NCI-H1048 (cell line): ENCODE results near the gene TTI1.

Experiments
- DNase-seq: peaks from one replicate; lab custom pipeline; 2025; lab: John Stamatoyannopoulos, UW

TTI1 gene

DNA sequence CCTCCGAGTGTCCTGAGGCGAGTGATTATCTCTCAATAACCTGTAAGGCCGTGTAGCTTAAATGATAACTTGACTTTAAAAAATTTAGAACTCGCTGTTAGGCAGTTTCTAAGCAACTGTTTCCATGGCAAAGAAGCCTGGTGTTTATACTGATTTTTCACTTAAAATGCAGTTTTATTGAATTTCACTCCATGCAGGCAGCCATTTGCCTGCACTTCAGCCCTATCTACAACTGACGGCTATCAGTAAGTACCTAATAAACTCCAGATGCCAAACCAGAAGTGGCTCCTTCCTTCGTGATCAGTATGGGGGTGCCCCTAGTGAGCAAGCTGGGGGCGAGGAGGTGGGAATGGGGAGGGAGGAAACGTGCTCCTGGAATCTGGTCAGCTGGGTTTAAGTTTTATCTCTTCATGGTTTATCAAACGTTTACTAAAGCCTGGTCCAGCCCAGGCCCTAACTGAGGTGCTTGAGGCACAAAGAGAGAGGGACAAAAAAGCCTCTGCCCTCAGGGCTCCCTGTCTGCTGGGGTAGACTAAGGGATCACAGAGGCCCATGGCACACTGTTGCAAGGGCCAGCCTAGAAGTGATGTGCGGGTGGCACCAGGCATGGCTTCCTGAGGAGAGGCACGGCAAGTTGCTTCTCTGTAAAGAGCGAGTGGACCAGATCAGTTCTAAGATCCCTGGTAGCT, 45.5 kb downstream of the TTI1 start:
- DNase-seq, result no peak

DNA sequence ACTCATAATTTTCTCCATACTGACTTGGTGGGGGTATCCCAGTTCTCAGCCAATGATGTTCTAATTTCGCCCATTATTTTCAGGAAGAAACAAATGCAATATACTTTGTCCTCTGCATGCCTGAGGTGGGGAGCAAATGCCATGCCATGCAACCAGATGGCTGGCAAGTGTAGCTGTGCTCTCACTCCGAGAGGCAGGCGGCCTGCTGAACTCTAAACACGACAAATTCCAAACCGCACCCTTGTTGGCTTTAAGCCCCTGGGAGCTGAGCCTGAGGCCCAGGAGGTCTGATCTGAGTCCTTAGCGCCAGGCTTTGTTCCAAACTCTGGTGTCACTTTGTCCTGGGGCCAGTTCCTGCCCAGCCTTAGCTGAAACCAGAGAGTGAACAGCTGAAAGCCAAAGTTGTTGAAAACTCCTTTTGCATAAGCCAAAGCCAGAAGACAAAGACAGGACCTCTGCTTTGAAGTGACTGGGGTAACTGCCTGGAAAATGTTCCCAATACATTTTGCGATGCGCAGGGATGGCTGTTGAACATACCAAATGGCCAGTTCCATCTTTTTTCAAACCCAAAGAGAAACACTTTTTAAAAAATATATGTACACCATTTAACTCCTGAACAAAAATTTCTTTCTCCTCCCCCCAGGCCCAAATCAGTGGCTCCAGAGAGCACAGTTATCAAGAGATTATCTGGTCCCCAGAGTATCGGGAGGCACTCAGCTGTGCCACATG, 46.2 kb downstream of the TTI1 start:
- DNase-seq, result no peak

- no peak for DNase-seq
Measured at GRCh38 chr20:37986044-37986858, 47.0 kb downstream of the TTI1 start.

- DNase-seq, result no peak
Measured at GRCh38 chr20:37984018-37984785, 49.1 kb downstream of the TTI1 start.

GRCh38 chr20:37983286-37983685, 50.0 kb downstream of the TTI1 start:
- no peak for DNase-seq

DNA sequence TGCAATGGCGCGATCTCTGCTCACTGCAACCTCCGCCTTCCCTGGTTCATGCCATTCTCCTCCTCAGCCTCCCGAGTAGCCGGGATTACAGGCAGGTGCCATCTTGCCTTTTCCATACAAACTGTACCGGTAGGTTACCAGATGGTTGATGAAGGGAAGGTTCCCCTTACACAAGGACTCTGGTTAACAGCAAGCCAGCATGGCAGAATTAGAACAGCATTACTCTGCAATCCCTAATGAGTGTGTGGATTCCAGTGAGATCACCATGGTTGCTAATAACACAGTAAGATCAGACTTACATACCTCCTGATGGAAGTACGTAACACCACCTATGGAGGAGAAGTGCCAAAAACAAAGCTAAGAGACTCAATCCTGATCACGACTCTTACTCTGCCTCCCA, 51.7 kb downstream of the TTI1 start:
- no peak for DNase-seq

- DNase-seq, result no peak
Measured at GRCh38 chr20:37980876-37981275, 52.4 kb downstream of the TTI1 start.

DNA sequence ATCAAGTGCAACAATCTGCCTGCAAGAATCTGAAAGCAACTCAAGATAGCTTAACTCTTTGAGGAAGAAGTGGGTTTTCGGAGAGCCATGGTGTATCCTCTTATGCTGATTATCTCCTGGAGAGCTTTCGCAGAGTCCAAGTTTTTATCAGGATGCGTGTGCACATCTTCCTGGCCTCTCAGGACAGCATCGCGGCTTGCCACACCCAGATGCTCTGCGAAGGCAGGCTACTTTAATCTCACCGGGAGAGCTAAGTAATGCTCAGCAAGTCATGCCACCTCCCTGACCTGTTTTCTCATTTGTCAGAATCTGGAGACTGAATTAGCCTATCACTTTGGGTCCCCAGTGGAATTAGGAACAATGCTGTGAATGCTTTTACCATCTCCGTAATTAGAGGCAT, 52.9 kb downstream of the TTI1 start:
- no peak for DNase-seq

GRCh38 chr20:37979021-37979985, 54.0 kb downstream of the TTI1 start:
- no peak for DNase-seq

DNA sequence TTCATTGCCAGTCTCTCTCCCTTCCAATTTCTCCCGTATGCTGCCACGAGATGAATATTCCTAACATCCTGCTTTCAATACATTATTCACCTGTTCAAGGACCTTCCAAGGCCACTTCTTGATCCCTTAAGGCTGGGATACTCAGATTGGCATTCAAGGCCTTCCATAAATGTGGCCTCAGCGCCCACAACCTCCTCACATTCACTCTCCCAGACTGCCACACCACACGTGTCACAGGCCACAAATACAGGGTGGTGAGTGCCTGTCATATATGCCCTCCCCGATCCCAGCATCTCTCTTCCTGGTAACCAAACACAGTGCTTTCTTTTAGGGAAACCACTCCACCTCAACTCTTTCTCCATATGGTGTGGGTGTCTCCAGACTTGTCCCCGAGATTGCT, 55.5 kb downstream of the TTI1 start:
- DNase-seq, result no peak

- no peak for DNase-seq
Measured at GRCh38 chr20:37977338-37977737, 55.9 kb downstream of the TTI1 start.

GRCh38 chr20:37976887-37977286, 56.4 kb downstream of the TTI1 start:
- DNase-seq, result no peak

DNA sequence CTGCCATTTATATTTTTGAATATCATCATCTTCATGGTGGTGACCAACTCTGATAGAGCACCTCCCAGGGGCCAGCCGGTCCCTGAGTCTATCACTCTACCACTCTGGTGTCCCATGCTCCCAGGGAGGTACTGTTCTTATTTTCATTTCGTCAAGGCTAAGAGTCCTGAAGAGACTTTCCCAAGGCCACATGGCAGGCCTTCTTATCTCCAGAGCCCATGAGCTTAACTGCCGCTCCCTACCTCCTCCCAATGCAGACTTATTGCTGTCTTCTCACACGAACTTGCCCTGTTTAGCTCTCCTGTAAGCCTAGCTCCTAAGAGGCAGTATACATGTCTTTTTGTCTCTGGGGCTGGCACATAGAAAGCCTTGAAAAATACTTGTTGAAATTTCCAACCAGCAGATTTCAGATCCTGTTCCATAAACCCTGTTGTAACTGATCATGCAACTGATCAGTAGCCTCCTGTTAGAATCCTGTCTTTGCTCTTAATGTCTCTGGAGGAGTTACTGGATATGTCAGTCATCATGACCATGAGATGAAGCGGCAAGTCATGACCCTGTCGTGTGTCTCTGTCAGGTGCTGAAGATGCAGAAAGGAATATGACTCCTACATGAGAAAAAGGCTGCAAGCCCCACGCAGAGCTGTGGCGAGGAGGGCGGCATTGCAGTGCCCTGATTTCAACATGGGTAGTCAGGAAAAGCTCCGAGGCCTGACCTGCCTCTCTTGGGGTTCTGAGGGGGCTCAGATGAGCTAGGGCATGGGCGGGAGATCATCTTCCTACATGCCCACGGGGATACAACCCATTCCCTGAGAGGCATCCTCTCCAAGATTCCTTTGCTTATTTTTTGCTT, 60.0 kb downstream of the TTI1 start:
- DNase-seq, result no peak

DNA sequence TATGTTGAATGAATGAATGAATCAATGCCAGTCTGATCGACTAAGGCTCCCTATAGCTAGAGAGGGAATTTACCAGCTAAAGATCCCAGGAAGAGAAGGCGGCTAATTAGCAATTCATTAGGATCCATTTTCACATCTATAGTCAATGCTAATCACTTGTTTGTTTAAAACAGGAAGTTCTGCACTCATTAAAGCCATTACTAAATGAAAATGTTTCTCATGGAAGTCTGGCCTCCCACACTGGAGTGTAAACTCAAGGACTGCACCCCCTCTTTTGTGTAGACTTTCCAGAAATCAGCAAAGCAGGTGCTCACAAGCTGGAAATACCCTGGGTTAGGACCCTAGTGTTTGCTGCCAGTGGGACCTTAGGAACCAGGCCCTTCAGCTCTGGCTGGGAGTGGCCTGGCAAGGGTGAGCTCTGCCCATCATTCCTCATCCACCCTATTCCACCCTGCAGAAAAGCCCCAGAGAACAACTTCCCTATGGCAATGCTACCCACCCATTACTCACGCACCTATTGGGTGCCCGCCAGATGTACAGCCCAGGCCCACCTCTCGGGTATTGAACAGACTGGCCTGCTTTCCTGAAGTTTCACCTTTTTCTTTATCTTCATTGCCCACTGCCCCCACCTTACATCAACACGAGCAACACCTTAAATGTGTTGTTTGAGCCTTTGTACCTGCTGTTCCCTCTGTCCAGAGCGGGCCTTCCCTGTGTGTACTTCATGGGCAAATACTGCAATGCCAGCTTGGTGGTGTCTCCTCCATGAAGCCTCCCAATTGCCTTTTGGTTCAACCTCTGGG, 60.8 kb downstream of the TTI1 start:
- no peak for DNase-seq

GRCh38 chr20:37971561-37972127, 61.6 kb downstream of the TTI1 start:
- no peak for DNase-seq

- no peak for DNase-seq
Measured at GRCh38 chr20:37970856-37971245, 62.4 kb downstream of the TTI1 start.

DNA sequence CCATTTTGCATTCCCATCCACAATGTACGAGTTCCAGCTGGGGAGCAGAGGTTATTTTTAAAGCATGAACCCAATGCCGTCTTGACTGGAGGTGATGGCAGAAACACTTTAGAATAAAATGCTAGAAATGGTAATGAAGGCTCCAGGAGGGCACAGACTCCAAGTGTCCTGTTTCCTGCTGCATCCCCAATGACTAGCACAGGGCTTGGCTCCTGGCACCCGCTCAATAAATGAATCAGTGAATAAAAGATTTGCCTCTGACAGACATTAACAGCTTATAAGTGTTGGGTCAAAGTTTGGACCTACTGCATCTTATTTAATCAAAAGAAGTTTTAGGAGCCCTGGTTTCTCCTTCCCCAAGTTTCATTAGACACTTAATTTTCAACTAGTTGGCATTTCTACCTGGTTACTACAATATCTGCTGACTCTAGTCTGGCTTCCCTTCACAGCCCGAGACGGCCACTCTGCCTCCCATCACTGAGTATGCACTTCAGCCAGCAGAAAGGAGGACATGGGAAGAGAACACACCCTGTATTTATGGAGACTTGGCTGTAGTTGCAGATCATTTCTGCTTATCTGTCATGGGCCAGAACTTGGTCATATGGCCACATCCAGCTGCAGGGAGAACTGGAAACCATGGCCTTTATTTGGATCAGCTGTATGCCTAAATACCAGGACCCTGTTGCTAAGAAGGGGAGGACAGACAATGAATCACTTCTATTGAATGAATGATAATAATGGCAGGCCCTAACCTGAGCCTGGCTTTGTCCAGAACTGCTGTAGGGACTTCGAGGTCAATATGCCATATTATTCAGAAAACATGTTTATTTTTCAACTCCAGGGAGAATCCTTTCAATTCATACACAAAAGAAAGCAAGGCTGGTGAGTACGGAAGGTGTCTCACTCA, 63.1 kb downstream of the TTI1 start:
- DNase-seq, result no peak
